Loucy (cell line): ENCODE results near the gene EBF3.

Experiments used
- H2AFZ ChIP-seq: fragments of 200-600 bp; sonication (generic); 2 replicates; pipeline ENCODE4 v1.6.0; 2016; ENCODE audit warnings: antibody characterized with exemption, mild to moderate bottlenecking, low read length, moderate library complexity
- H3F3A ChIP-seq: fragments of 200-600 bp; 2 replicates; pipeline ENCODE4 v1.6.0; 2016; ENCODE audit warnings: antibody characterized with exemption, low read depth, mild to moderate bottlenecking
- H3K27me3 ChIP-seq: fragments of 200-600 bp; sonication (generic); 2 replicates; pipeline ENCODE4 v1.6.1; 2014; ENCODE audit warnings: low read length, mild to moderate bottlenecking; ENCODE audit not compliant: insufficient read depth, poor library complexity, severe bottlenecking
- H3K36me3 ChIP-seq: fragments of 200-600 bp; sonication (generic); 2 replicates; pipeline ENCODE4 v1.6.1; 2016; ENCODE audit warnings: low read length; ENCODE audit not compliant: insufficient read depth
- H3K4me1 ChIP-seq: fragments of 200-600 bp; sonication (generic); 2 replicates; pipeline ENCODE4 v1.5.1; 2014; ENCODE audit warnings: low read length, mild to moderate bottlenecking; ENCODE audit not compliant: insufficient read depth, poor library complexity, severe bottlenecking
- H3K4me2 ChIP-seq: fragments of 200-600 bp; sonication (generic); 2 replicates; pipeline ENCODE4 v1.6.0; 2014; ENCODE audit warnings: antibody characterized with exemption, low read length, low read depth, mild to moderate bottlenecking; ENCODE audit not compliant: poor library complexity, severe bottlenecking
- H3K4me3 ChIP-seq: fragments of 200-600 bp; sonication (generic); 2 replicates; pipeline ENCODE4 v1.5.1; 2014; ENCODE audit warnings: low read length, mild to moderate bottlenecking, mixed read lengths; ENCODE audit not compliant: poor library complexity, severe bottlenecking
- H3K79me2 ChIP-seq: fragments of 200-600 bp; sonication (generic); 2 replicates; pipeline ENCODE4 v1.6.1; 2014; ENCODE audit warnings: low read length; ENCODE audit not compliant: insufficient read depth
- H3K9ac ChIP-seq: fragments of 200-600 bp; sonication (generic); 2 replicates; pipeline ENCODE4 v1.6.0; 2014; ENCODE audit warnings: mild to moderate bottlenecking, low read depth, low read length, moderate library complexity; ENCODE audit not compliant: poor library complexity, severe bottlenecking
- H3K9me2 ChIP-seq: fragments of 200-600 bp; sonication (generic); replicated peaks from 2 replicates; pipeline ENCODE4 v1.6.1; 2016; ENCODE audit warnings: low read depth, low read length, mixed read lengths
- H3K9me3 ChIP-seq: fragments of 200-600 bp; sonication (generic); 2 replicates; pipeline ENCODE4 v1.6.1; 2014; ENCODE audit warnings: mild to moderate bottlenecking, antibody characterized with exemption, low read length, low read depth; ENCODE audit not compliant: insufficient read depth
- H4K20me1 ChIP-seq: fragments of 200-600 bp; sonication (generic); 2 replicates; pipeline ENCODE4 v1.6.0; 2014; ENCODE audit warnings: antibody characterized with exemption, low read length, mild to moderate bottlenecking; ENCODE audit not compliant: insufficient read depth, poor library complexity, severe bottlenecking
- EZH2phosphoT487 ChIP-seq: fragments of 200-600 bp; IDR thresholded peaks from 2 replicates; pipeline ENCODE4 v1.6.1; 2018; ENCODE audit warnings: antibody characterized with exemption, mild to moderate bottlenecking, moderate library complexity, borderline replicate concordance
- TF ChIP-seq, protein P1 (sequence below): fragments of 200-600 bp; sonication (generic); conservative IDR thresholded peaks from 2 replicates; pipeline ENCODE4 v1.5.1; 2014; ENCODE audit warnings: mild to moderate bottlenecking, antibody characterized with exemption, low read length

EBF3 gene

DNA sequence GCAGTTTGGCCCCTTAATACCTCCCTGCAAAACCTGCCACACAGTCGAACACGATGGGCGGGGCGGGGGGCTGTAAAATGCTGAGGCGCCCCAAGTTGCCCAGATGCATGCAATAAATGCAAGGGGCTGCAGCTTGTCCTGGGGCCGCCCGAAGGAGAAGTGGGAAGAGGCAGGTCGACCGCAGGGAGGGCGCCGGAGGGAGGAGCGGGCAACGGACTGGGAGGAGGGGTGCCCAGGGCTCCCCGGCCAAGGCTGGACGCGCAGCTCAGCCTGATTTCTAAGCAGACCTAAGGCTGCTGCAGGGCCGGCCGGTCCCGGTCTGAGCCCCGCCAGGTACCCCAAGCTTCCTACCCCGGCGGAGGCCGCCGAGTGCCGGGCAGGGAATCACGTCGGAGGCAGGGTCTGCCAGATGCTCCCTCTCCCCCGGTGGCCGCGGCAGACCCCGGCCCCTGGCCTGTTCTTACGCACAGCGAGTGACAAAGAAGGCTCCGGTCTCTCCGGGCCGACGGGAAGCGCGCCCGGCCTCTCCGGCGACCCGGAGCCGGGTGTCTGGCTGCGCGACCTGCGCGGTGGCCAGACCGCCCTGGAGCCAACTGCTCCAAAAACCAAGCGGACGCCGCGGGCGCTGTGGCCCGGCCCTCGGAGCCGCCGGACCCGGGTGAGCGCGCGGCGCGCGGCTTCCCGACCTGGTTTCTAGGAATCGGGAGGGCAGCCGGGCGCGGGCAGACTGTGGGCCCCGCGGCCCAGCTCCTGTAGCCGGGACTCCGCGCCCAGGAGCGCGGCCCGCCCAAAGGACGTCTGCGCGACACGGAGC lies 744 bp upstream of the EBF3 start:
- H2AFZ ChIP-seq, result no peak overlapping the region
- H3K9ac ChIP-seq, result no peak overlapping the region
- H4K20me1 ChIP-seq, result no peaks in the 10 kb centered on the region
- H3K27me3 ChIP-seq, result no peaks in the 10 kb centered on the region
- H3K36me3 ChIP-seq, result no peaks in the 10 kb centered on the region
- H3K4me2 ChIP-seq, result no peak overlapping the region
- H3K9me3 ChIP-seq, result no peaks in the 10 kb centered on the region
- no peaks in the 10 kb centered on the region for H3K4me1 ChIP-seq
- H3K4me3 ChIP-seq, result no peak overlapping the region
- H3K9me2 ChIP-seq, result no peaks in the 10 kb centered on the region
- H3F3A ChIP-seq, result no peaks in the 10 kb centered on the region
- TF ChIP-seq, protein P1, sequence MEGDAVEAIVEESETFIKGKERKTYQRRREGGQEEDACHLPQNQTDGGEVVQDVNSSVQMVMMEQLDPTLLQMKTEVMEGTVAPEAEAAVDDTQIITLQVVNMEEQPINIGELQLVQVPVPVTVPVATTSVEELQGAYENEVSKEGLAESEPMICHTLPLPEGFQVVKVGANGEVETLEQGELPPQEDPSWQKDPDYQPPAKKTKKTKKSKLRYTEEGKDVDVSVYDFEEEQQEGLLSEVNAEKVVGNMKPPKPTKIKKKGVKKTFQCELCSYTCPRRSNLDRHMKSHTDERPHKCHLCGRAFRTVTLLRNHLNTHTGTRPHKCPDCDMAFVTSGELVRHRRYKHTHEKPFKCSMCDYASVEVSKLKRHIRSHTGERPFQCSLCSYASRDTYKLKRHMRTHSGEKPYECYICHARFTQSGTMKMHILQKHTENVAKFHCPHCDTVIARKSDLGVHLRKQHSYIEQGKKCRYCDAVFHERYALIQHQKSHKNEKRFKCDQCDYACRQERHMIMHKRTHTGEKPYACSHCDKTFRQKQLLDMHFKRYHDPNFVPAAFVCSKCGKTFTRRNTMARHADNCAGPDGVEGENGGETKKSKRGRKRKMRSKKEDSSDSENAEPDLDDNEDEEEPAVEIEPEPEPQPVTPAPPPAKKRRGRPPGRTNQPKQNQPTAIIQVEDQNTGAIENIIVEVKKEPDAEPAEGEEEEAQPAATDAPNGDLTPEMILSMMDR, result no peak
- no peak for TF ChIP-seq EZH2phosphoT487
- H3K79me2 ChIP-seq, result no peaks in the 10 kb centered on the region

DNA sequence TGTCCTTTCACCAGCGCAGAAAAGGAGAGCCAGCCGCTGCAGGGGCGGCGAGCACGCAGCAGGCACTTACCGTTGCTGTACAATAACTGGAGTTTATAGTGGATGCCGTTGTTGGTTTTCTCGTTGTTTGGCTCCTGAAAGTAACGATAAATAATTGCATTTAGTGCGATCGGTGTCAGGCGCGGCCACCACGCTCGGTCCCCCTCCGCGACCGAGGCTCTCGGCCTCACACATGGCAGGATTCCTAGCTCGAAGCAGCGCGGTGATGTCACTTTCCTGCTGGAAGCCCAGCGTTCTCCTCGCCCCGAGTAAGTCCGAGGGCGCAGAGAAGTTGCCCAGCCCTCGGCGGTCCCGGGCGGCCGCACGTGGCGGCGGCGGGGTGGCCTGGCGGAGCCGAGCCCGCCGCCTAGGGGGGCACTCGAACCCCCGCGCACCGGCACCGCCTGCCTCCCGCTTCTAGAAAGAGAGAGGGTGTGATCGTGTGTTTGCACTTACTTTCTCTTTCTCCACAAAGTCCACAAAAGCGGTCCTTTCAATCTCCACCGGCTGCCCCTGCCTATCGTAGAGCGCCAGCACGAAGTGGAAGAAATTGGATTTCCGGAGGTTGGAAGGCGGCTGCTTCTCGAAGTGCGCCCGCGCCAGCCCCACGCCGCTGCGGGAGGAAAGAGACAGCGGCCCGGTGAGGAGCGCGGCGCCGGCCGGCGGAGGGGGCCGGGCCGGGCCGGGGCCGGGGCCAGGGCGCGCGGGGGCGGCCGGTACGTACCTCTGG lies 1.0 kb downstream of the EBF3 start:
- Histone ChIP-seq H3K4me3 (no peak overlapping the region), H3K79me2 (no peaks in the 10 kb centered on the region), H3K4me2 (peak overlapping the region; percentile 33), H3K36me3 (no peaks in the 10 kb centered on the region), H3K9ac (no peak overlapping the region), H3F3A (no peaks in the 10 kb centered on the region), H3K4me1 (no peaks in the 10 kb centered on the region), H3K27me3 (no peaks in the 10 kb centered on the region), H2AFZ (no peak overlapping the region), H4K20me1 (no peaks in the 10 kb centered on the region), H3K9me2 (no peaks in the 10 kb centered on the region), H3K9me3 (no peaks in the 10 kb centered on the region)
- TF ChIP-seq EZH2phosphoT487, result no peak
- TF ChIP-seq, protein P1, result no peak

DNA sequence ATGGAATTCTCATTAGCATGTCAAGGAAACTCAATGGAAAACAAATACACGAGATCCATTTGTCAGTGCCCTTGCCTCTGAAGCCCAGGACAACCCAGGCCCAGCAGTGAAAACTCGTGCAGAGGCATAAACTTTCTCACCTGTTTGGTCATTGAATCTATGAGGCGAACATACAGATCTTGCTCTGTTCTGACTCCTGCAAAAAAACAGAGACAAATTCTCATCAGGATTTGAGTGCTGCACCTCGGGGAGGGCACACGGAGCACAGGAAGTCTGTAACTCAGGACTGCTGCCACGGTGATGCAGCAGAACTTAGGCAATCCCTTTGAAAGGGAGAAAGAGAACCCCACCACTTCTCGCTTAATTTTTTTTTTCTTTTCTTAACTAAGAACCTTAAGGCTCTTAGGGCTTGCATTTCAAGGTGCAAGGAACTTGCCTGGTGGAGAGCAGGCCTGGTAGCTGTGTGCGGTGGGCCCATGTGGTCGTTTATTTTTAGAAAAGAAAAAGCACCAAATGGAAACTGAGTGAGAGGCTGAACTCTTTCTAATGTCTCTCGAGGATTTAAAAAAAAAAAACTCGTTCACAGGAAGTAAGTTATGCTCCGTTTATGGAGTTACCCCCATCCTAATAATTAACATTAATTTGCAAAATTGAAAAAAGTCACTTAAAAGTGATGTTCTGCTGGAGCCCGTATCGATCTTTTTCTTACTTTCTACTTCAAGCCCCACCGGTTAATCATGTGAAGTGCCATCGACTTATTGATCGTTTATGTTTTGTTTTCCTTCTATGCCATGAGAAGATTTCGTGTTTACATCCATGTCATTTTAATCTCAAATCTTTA lies 1.8 kb downstream of the EBF3 start:
- Histone ChIP-seq H3K4me3 (peak overlapping the region; percentile 34), H2AFZ (peak overlapping the region; percentile 88), H3K9me3 (no peaks in the 10 kb centered on the region), H3K79me2 (no peaks in the 10 kb centered on the region), H4K20me1 (no peaks in the 10 kb centered on the region), H3K9ac (no peak overlapping the region), H3K36me3 (no peaks in the 10 kb centered on the region), H3K4me1 (no peaks in the 10 kb centered on the region), H3K4me2 (peak overlapping the region; percentile 33), H3K9me2 (no peaks in the 10 kb centered on the region), H3K27me3 (no peaks in the 10 kb centered on the region), H3F3A (no peaks in the 10 kb centered on the region)
- TF ChIP-seq, protein P1, result no peak
- no peak for TF ChIP-seq EZH2phosphoT487
